Urinary bladder (tissue), 2 donors: Measurements from ENCODE around the gene SPARC. TPM values are rescaled to one million over a fixed set of nuclear protein-coding genes. Genes with fewer than 3 reads are reported as not detected.

Experiments
- polyA plus RNA-seq: library from polyadenylated mRNA; stranded (reverse); fragments of 200-250 nt; gene quantifications from one replicate; pipeline ENCODE4 v1.2.3, GENCODE V29; 2013
- small RNA-seq: library from RNA; depleted of rRNA; stranded (forward); fragments of <200 nt; gene quantifications from one replicate; pipeline ENCODE3, GENCODE V24; 2014
- total RNA-seq: library from RNA; depleted of rRNA; stranded (reverse); fragments of >200 nt; gene quantifications from one replicate; pipeline ENCODE4 v1.2.3, GENCODE V29; 2014
- donor health status: healthy.

SPARC gene
- total and polyA plus RNA-seq, 2 donors, result 1,774 to 5,536 TPM

Small RNA genes lying within 50 kb of the gene (small RNA-seq; reads per million reads assigned to genes)
- not detected for gene RN7SKP232

Other genes with a start within 250 kb of the SPARC start
- 9.8 TPM for gene SLC36A1, start 239.3 kb downstream of the SPARC start, total RNA-seq
- gene SLC36A1, start 239.3 kb downstream of the SPARC start, polyA plus RNA-seq, result 5.5 TPM
- 5.0 TPM for gene FAT2, start 95.6 kb downstream of the SPARC start, total RNA-seq
- 2.7 TPM for gene FAT2, start 95.6 kb downstream of the SPARC start, polyA plus RNA-seq
- 30.8 TPM for gene ATOX1, start 71.7 kb upstream of the SPARC start, total RNA-seq
- 121 TPM for gene ATOX1, start 71.7 kb upstream of the SPARC start, polyA plus RNA-seq
- 128 TPM for gene G3BP1, start 85.0 kb upstream of the SPARC start, total RNA-seq
- 31.8 TPM for gene G3BP1, start 85.0 kb upstream of the SPARC start, polyA plus RNA-seq
- gene GLRA1, start 237.9 kb upstream of the SPARC start, total RNA-seq, result not detected
- gene GLRA1, start 237.9 kb upstream of the SPARC start, polyA plus RNA-seq, result not detected